HL-60/S4 (cell line): ENCODE data around the gene ASCC2.
"Not testable (repeated sequence)": the region's sequence is repeated elsewhere in the genome, so short reads cannot be mapped to it uniquely, and the experiment has no call there.

Experiments used
- in situ Hi-C: fragments of 300-500 bp; cut with MboI; formaldehyde crosslinking; loops from 2 replicates; pipeline ENCODE4 v1.14.3; 2022; ENCODE audit warnings: low sequenced_read_pairs

The ASCC2 gene, protein sequence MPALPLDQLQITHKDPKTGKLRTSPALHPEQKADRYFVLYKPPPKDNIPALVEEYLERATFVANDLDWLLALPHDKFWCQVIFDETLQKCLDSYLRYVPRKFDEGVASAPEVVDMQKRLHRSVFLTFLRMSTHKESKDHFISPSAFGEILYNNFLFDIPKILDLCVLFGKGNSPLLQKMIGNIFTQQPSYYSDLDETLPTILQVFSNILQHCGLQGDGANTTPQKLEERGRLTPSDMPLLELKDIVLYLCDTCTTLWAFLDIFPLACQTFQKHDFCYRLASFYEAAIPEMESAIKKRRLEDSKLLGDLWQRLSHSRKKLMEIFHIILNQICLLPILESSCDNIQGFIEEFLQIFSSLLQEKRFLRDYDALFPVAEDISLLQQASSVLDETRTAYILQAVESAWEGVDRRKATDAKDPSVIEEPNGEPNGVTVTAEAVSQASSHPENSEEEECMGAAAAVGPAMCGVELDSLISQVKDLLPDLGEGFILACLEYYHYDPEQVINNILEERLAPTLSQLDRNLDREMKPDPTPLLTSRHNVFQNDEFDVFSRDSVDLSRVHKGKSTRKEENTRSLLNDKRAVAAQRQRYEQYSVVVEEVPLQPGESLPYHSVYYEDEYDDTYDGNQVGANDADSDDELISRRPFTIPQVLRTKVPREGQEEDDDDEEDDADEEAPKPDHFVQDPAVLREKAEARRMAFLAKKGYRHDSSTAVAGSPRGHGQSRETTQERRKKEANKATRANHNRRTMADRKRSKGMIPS

DNA sequence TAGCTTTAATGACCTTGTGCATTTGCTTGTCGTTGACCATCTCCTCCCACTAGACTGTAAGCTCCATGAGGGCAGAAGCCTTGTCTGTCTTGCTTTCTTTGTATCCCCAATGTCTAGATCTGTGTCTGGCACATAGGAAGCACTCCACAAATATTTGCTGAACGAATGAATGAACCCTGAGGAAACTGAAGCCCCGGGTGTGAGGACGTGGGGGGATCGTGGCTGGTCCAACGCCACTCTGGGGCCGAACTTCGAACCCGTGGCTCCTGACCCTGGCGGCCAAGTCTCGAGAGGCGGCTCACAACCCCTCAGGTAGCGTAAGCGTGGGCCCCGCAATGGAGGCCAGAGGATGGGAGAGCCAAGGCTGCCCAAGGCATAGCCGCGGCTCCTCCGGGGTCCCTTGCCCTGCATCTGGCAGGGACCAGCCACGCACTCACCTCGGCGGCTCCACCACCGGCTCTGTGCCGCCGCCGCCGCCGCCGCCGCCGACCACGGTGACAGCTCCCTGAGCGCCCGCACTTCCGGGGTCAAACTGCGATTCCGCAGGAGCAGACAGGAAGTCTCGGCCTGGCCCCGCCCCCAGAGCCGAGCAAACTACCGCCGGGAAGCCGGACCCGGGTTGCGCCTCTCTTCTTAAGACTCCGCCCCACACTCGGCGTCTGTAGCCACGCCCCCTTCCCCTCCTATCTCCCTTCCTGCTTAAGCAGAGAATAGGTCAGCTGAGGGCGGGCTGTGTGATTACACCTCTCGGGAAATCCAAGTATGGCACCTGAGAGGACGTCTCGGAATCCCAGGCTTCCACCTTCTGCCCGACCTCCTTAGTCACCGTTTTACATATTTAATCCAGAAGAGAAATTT lies at the start of gene ASCC2:
ASCC2 (minus strand) TSS at position 534 of the 858 bp plus-strand sequence. CDS start 5,949 bp downstream, outside the sequence.
- in situ Hi-C loops, result no loop called here

DNA sequence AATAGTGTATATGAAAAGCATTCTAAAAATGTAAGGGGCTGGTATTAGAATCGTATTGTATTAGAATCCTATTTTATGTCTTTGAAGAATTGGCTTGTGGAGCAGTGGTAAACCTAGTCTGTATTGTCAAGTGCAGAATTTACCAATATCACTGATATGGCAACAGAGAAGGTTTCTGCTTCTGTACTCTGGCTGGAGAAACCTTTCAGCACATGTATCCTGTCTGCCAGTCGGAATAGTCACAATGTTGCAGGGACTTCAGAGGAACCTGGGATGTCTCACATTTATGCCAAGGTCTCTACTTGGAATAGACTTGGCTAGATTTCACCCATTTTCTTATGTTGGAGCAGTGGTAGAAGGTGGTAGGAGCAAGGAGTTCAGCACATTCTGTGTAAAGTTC lies 49.3 kb upstream of the ASCC2 start:
- in situ Hi-C loops, result no loop called here

DNA sequence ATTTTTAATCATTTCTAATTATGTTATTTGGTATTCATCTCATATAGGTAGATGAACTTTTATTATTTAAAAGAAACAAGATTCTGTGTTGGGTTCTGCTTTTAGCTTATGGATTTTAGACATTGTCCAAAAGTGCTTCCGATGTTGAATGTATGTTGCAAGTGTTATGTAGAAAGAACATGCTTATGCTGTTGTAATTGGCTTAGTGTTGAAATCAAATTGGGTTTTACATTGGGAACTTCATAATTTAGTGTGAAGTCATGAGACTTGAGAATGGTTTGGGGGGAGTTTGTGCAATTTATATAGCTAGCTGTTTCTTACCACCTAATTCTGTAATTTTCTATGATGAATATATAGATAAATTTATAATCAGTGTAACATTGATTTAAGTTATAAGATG lies 48.5 kb upstream of the ASCC2 start:
- in situ Hi-C loops, result no loop called here

DNA sequence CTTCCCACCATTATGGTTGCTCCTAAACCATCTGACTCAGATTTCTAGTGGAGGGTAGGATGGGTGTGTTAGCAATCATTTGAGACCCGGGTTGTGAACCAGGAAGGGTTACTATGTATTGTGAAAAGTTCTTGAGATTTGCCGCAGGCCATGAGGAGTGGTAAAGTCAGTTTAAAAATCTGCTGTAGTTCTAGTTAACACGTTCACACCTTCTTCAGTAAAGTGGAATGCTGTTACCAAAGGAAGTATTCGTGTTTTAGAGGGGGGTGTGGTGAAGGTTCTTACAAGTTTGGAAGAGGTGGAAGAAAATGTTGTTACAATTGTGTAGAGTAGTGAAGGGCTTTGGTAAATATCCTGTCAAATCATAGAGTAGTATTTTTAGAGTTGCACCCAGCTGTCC lies 47.5 kb upstream of the ASCC2 start:
- in situ Hi-C loops, result no loop called here

DNA sequence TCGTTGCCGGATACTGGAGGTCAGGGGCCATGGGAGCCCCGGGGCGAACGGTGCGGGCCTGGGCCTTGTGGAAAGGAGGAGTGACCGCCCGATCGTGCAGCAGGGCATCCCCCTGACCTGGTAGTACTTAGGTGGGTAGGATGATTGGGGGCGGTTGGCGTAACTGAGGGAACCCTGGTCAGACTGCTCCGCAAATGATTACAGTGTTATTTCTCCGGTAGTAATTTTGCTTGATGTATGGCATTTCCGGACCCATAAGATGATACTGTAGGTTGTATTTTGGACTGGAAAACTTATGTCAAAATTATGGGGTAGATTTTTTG lies 45.7 kb upstream of the ASCC2 start:
- in situ Hi-C loops, result no loop called here

DNA sequence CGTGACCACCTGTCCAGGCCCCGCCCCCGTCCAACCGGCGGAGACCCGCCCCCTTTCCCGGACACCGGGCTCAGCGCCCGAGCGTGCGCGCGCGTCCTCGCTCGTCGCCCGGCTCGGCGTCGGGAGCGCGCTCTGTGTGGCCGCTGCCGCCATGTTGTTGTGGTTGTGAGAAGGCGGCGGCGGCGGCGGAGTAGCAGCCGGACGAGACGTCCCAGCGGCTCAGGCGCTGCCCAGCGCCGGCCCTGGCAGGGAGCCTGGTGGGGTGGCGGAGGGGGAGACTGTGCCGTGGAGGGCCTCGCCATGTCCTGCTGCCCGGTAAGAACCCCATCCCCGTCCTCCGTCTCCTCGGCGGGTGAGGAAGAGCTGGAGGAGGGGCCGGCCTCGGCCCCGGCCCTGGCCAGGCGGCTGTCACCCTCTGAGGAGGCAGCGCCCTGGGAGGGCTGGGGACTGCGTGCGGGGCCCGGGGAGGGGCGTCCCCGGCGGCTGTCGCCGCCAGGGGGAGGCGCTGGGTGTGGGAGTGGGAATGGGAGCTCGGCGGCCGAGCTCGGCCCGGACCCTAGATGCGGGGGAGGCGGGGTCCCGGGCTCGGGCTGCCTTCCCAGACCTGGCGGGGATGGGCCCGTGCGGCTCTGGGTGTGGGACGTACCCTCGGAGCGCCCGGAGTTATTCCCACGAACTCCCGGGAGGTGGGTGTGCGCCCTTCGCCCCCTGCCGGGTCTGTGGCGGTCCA lies 45.1 kb upstream of the ASCC2 start, which contains the start of gene MTMR3:
MTMR3 (plus strand) TSS at position 130 of the 730 bp plus-strand sequence. CDS start 87,886 bp downstream, outside the sequence.
- in situ Hi-C loops, result no loop called here

DNA sequence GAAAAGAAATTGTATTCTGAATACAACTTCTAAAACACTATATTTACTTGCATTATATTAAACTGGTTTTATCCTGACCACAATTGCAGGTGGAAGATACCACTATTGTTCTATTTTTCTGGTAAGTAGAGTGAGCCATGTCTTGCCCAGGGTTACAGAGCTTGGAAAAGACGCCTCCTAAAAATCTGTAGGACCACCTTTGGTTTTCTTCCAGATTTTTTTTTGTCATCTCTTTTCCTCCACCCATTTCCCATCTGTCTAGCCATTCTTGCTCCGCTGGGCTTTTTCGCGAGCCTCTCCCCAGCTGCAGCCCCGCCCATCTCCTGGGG lies 44.6 kb upstream of the ASCC2 start:
- in situ Hi-C loops, result no loop called here

DNA sequence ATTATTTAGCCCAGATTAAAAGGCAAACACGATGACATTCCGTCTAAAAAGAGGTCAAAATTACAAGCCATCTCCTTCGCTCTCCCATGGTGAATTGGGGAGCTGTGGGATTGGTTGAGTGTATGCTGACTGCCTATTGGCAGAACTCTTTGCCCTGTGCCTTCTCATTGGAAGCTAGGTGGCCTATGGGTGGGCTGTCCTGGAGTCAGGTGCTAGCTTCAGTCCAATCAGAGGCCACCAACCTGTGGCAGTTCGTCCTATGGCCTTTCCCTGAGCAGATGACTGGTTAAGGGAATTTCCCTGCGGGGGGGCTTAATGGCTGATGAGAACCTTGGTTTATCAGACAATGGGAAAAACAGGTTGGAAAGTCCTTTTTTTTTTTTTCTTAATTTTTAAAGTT lies 41.7 kb upstream of the ASCC2 start:
- in situ Hi-C loops, result no loop called here

DNA sequence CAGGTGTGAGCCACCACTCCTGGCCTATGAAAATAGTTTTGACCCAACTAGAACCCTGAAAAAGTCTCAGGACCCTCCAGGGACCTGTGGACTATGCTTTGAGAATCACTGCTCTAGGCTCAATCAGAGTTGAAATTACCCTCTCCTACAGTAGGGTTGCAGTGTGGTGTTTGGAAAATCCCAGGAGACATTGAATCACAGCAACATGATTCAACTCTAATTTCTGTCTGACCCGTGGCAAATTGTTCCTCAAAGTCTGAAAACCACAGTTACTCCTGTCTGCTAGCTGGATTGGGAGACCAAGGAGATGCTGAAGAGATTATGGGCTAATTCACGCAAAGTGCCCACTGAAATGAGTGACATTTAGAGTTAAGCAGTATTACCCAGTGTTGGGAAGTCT lies 39.5 kb upstream of the ASCC2 start:
- in situ Hi-C loops, result no loop called here

DNA sequence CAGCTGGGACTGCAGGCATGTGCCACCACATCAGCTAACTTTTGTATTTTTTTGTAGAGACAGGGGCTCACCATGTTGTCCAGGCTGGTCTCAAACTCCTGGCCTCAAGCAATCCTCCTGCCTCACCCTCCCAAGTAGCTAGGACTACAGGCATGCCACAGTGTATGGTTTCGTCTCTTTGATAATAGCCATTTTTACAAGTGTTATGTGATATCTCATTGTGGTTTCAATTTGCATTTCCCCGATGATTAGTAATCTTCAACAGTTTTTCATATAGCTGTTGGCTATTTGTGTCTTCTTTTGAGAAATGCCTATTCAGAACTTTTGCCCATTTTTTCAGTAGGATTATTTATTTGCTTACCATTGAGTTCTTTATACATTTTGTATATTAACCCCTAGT lies 35.9 kb upstream of the ASCC2 start:
- in situ Hi-C loops, result no loop called here

DNA sequence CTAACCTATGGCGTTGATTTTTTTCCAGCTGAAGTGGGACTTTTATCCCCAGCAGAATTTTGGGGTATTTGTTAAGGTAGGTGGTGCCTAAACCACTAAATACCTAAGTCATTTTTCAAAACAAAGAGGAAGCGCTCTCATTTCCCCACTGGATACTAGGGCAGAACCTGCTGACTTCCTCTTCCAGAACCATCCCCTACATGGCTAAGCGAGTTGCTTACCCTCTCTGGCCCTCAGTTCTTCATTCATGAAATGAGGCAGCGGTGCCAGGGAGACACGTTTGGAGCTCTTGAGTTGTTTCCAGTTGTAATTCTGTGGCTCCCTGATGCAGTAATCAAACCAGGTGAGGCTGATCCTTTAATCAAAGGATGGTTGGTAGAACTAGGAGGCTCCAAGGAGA lies 34.9 kb upstream of the ASCC2 start:
- in situ Hi-C loops, result no loop called here

DNA sequence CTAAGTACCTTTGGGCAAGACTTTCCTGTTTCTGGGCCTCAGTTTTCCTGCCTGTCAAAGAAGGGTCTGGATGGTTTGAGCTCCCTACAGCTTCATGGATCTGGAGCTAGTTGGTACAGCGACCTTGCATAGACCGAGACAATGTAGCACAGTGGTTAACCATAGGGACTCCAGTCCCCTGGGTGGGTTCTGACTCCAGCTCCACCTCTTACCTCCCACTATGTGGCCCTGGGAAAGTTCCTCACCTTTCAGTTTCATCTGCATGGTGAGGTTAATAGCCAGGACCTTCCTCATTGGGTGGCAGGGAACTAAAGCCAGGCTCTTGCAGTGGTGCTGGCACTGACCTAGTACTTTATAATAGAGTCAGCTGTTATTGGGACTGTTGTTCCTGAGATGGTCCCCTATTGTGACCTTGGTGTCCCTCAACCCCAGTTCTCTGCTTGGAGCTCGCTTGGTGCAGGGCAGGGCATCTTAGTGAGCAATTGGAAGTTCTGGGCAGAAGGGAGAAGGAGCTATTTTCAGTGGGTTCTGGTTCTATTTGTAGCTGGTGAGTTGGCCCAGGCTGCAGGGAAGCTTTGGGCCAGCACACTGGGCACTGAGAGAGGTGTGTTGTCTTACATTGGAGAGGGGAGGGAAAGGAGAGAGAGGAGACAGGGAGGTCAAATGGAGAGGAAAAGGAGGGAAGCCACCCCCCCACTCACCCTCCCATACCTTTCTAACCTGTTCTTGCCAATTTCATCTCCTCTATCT lies 34.2 kb upstream of the ASCC2 start:
- in situ Hi-C loops, result no loop called here

DNA sequence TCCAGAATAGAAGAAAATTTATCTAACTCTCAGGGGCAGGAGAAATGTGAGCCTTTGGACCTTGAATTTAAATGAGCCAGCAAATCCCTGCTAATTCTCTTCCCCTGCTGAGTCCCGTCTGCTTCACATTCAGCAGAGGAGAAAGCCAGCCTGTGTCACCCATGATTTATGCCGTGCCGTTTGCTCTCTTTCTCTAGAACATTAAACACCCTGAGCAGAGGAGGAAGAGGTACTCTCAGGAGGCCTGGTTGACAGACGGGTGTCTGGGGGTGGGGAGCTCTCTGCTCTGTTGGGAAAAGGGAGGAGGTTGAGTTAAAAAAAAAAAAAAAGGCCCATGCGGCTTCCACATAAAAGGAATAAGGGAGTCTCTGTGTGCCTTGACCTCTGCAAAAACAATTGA lies 33.6 kb upstream of the ASCC2 start:
- in situ Hi-C loops, result no loop called here

DNA sequence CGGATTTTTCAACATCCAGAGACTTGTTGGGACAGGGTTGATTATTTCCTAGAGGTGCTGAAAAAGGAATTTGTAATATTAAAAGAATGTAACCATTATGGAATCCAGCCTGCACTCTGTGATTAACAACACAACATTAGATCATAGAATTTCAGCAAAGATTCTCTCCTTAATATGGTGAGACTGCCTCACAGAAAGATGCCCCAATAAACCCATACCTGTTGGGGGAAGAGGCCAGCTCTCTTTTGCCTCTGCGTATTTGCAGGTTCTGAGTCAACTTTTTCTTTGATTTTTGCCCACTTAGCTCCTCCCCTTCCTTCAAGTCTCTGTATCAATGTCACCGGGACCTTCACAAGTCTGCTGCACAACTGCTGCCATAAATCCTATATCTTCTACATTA lies 32.5 kb upstream of the ASCC2 start:
- in situ Hi-C loops, result no loop called here

DNA sequence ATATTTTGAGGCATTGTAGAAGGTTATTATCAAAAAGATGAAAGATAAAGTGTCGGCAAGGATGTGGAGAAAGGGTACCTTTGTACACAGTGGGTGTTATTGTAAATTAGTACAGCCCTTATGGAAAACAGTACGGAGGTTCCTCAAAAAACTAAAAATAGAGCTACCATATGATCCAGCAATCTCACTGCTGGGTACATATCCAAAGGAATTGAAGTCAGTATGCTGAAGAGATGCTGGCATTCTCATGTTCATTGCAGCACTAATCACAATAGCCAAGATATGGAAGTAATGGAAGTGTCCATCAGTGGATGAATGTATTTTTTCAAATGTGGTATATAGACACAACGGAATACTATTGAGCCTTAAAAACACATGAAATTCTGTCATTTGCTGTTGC lies 29.8 kb upstream of the ASCC2 start:
- in situ Hi-C loops, result no loop called here

DNA sequence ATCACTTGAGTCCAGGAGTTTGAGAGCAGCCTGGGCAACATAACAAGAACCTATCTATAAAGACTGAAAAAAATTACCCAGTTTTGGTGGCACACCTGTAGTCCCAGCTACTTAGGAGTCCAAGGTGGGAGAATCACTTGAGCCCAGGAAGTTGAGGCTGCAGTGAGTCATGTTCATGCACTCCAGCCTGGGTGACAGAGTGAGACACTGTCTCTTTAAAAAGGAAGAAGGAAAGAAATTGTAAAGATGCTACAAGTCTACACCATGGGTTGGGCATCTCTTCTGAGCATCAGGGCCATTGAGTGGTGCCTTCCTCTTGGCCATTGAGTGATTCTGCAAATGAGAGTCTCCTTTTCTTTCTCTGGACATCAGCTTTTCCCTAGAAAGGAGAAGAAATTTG lies 29.2 kb upstream of the ASCC2 start:
- in situ Hi-C loops, result no loop called here

DNA sequence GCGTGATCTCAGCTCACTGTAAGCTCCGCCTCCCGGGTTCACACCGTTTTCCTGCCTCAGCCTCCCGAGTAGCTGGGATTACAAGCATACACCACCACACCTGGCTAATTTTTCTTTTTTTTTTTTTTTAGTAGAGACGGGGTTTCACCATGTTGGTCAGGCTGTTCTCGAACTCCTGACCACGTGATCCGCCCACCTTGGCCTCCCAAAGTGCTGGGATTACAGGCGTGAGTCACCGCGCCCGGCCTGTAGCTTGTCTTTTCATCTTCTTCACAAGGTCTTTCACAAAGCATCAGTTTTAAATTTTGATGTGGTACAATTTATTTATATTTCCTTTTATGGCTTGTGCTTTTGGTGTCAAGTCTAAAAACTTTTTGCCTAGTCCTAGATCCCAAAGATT lies 27.5 kb upstream of the ASCC2 start:
- in situ Hi-C loops, result not testable (repeated sequence)

DNA sequence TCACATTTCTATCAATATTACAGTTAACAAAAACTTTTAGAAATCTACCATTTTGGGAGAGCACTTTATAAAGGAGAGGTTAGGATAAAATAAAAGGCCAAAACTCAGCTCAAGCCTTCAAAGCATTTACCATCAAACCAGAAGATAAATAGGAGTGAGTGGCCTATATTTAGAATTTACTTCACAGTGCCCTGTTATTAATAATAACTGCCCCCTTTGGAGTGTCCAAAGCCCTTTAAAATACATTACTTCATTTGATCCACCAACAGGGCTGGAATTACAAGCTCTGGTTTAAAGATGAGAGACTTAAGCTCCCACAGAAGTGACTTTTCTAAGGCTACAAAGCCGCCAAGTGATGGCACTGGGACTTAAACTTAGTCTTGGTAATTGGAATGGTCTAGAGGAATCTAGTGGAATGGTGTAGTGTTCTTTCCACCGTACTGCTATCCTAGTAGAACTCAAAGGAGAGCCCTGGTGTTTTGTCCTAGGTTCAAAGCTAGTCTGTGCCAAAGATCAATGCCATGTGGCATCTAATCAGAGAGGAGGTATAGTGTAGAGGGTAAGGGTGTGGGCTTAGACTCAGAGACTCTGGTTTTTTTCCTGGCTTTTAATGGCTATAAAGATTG lies 23.7 kb upstream of the ASCC2 start:
- in situ Hi-C loops, result no loop called here

DNA sequence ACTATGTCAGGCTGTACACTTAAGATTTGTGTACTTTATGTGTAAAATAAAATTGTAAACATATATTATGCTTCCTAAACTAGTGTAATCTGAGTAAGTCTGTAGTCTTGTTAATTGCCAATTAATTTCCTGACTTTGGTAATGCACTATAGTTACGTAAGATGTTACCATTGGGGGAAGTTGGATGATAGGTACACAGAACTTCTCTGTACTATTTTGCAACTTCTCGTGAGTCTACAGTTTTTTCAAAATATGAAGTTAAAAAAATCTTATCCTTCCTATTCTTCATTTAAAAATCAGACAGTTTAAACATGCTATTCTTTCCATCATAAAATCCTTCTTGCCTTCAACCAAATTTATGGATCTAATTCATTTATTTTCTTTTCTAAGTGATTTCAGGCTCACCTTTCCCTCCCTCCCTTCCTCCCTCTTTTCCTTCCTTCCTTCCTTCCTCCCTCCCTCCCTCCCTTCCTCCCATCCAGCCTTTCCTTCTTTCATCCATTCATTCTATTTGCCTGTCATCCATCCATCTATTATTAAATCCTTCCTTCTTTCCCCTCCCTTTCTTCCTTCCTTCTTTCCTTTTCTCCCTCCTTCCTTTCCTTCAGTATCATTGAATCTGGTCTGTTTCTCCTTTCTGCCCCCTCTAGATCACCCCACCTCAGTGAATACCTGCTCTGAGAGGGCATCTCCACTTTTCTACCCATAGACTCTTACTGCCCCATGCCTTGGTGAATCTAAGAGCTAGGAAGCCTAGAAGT lies 22.1 kb upstream of the ASCC2 start:
- in situ Hi-C loops, result no loop called here
